GM12872 (cell line): ENCODE results near the gene SCN11A.

ENCODE experiments used
- CTCF ChIP-seq: IDR thresholded peaks from 3 replicates; pipeline ENCODE4 v1.5.1; 2011; ENCODE audit warnings: low read depth, mild to moderate bottlenecking, low read length, moderate library complexity; ENCODE audit not compliant: insufficient read depth

Gene SCN11A

GRCh38 chr3:39097716-39098472 lies 46.1 kb upstream of the SCN11A start:
- TF ChIP-seq CTCF = no peak

DNA sequence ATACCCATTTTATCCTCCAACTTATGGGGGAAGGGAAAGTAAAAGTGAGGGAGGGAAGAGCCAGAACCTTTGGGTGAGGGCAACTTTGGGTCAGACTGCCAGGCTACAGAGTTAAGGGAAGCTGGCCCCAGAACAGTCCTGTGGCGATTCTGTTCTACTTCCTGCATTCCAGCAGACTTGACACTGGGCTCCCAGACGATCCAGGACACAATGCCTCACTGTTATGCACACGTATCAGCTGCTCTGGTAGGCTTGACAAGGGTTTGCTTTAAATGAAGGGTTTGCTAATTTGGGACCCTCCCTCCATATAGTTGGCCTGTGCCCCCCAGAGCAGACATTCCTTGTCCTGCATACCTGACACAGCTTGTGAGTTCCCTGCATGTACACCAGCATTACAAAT lies 45.0 kb upstream of the SCN11A start:
- TF ChIP-seq CTCF = no peak

DNA sequence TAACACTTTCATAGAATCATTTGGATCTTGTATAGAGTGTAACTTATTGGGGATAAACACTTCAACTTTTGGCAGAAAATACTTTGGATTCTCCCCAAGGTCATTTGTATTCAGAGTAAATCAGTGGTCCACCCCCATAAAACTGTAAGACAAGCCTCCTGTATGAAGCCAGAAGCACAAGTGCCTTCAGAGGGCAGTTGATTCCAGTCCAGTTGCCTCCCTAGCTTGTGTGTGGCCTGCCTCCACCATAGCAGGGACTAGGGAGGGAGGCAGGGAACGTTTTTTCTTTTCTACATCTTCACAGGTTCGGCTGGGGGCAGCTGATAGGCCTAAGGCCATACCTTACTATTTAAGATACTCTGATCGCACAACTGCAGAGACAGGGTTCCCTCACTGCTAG lies 44.0 kb upstream of the SCN11A start:
- TF ChIP-seq CTCF = no peak

DNA sequence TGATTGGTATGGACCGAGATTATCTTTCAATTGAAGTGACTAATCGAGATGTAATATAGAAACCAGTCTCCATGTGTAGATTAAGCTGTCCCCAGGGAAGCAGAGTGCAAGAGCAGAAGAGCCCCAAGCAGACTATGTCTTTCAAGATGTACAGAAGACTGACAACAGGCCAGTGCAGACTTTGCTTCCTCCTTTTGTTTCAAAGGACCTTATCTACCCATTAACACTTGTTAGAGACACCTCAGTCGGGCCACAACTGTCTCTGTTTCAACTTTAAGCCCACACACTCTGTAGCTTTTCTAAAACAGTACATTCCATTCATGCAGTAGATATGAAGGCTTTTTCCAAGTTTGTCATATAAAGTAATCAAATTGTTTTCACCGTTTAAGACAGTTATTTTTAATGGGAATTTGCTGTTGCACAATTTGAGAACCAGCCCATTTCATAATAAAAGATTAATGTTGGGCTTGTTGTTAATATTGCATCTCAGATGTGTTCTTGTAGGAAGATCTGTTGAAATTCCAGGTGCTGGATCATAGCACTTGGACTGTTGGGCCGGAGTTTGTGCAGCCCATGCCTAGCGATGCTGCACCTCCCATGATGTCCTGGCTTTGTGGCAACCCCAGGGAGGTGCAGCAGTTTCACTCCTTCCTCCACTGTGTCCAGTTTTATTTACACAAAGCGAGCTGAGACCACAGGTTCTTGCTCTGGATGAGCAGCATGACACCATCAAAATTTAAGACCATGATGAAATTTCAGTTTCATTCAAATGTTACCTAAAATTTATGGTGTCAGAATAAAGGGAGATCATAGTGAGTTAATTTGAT lies 43.3 kb upstream of the SCN11A start:
- no peak for TF ChIP-seq CTCF

DNA sequence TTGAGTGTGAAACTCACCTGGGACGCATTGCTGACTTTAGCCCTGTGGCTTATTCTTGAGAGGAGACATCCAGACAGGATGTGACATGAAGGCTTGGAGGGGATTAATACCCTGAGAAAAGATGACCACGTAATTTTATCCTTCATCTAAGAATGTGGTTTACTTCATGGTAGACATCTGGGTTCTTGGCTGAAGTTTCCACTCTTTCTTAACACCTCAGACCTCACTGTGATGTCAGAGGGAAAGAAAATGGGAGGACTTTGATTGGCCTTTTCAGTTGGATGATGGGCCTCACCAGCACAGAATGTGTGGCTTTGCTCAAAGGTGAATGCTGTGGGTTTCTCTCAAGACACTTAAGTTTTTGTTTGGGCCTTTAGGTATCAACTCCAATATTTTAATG lies 39.2 kb upstream of the SCN11A start:
- TF ChIP-seq CTCF = no peak

- TF ChIP-seq CTCF = no peak
These were observed 37.1 kb upstream of the SCN11A start for GRCh38 chr3:39088889-39089288.

GRCh38 chr3:39088456-39088855 lies 36.7 kb upstream of the SCN11A start:
- TF ChIP-seq CTCF = no peak
